Liver (tissue), 9 donors: Measurements from ENCODE around the gene MBNL2. TPM values are rescaled to one million over a fixed set of nuclear protein-coding genes. Genes with fewer than 3 reads are reported as not detected.
A peak's percentile ranks its signal among the peaks of the same experiment; 100 is the strongest.

Source experiments
- DNase-seq: peaks from one replicate; pipeline ENCODE4 v3.0.0-alpha.2; 2017; ENCODE audit warnings: low spot score
- H3K27ac ChIP-seq, 2 donors: one replicate each; pipeline ENCODE4 v1.7.0; 2013; ENCODE audit warnings: inconsistent platforms in 2 of 2, low read length in 2 of 2, control low read depth in 1 of 2, low read depth in 1 of 2, mild to moderate bottlenecking in 1 of 2
- H3K27me3 ChIP-seq, 4 donors: one replicate each; pipeline versions ENCODE4 v1.6.1 to v1.7.0; 2013; ENCODE audit warnings: low read length in 3 of 4, inconsistent platforms in 1 of 4, mild to moderate bottlenecking in 1 of 4, moderate library complexity in 1 of 4; ENCODE audit not compliant: control insufficient read depth in 4 of 4, insufficient read depth in 4 of 4
- H3K36me3 ChIP-seq, 4 donors: one replicate each; pipeline versions ENCODE4 v1.6.1 to v1.7.0; 2013; ENCODE audit warnings: low read length in 3 of 4, mild to moderate bottlenecking in 3 of 4, low read depth in 1 of 4, moderate library complexity in 1 of 4; ENCODE audit not compliant: control insufficient read depth in 4 of 4, insufficient read depth in 3 of 4
- H3K4me1 ChIP-seq, 4 donors: one replicate each; pipeline versions ENCODE4 v1.6.1 to v1.7.0; 2013; ENCODE audit warnings: low read length in 3 of 4, mild to moderate bottlenecking in 3 of 4, moderate library complexity in 1 of 4; ENCODE audit not compliant: control insufficient read depth in 4 of 4, insufficient read depth in 4 of 4
- H3K4me3 ChIP-seq, 3 donors: one replicate each; pipeline versions ENCODE4 v1.6.1 to v1.7.0; 2013; ENCODE audit warnings: low read length in 3 of 3, control low read depth in 1 of 3, low read depth in 1 of 3, mild to moderate bottlenecking in 1 of 3
- H3K9ac ChIP-seq, 2 donors: one replicate each; pipeline ENCODE4 v1.7.0; 2013; ENCODE audit warnings: low read length in 2 of 2, mild to moderate bottlenecking in 2 of 2, moderate library complexity in 2 of 2, control low read depth in 1 of 2, low read depth in 1 of 2
- H3K9me3 ChIP-seq, 4 donors: one replicate each; pipeline versions ENCODE4 v1.6.1 to v1.7.0; 2013; ENCODE audit warnings: low read length in 3 of 4; ENCODE audit not compliant: control insufficient read depth in 4 of 4
- ATF3 ChIP-seq: IDR thresholded peaks from 2 replicates; pipeline ENCODE4 v1.6.1; 2016; ENCODE audit warnings: antibody characterized with exemption
- CTCF ChIP-seq: fragments of 150-350 bp; IDR thresholded peaks from 2 replicates; pipeline ENCODE4 v1.5.1; 2017; ENCODE audit warnings: improper control_type of control experiment, low read depth, low read length; ENCODE audit not compliant: missing input control
- EGR1 ChIP-seq, 2 donors: IDR thresholded peaks; 2 replicates each; pipeline ENCODE4 v1.6.1; 2016 to 2018; ENCODE audit warnings: antibody characterized with exemption in 2 of 2, low read depth in 2 of 2
- FOXA1 ChIP-seq: IDR thresholded peaks from 2 replicates; pipeline ENCODE4 v1.6.1; 2016; ENCODE audit warnings: antibody characterized with exemption
- FOXA2 ChIP-seq: IDR thresholded peaks from 2 replicates; pipeline ENCODE4 v1.6.1; 2016; ENCODE audit warnings: antibody characterized with exemption
- GABPA ChIP-seq, 2 donors: IDR thresholded peaks in 1 of 2; conservative IDR thresholded peaks in 1 of 2; 2 replicates each; pipeline ENCODE4 v1.6.1; 2016; ENCODE audit warnings: antibody characterized with exemption in 2 of 2, mild to moderate bottlenecking in 1 of 2, moderate library complexity in 1 of 2
- HNF4A ChIP-seq, 2 donors: conservative IDR thresholded peaks; 2 replicates each; pipeline ENCODE4 v1.6.1; 2016; ENCODE audit warnings: antibody characterized with exemption in 2 of 2, mild to moderate bottlenecking in 2 of 2
- HNF4G ChIP-seq: IDR thresholded peaks from 2 replicates; pipeline ENCODE4 v1.6.1; 2016; ENCODE audit warnings: antibody characterized with exemption
- JUND ChIP-seq, 2 donors: IDR thresholded peaks; 2 replicates each; pipeline ENCODE4 v1.6.1; 2016; ENCODE audit warnings: antibody characterized with exemption in 2 of 2
- MAX ChIP-seq: IDR thresholded peaks from 2 replicates; pipeline ENCODE4 v1.6.1; 2016; ENCODE audit warnings: antibody characterized with exemption
- NR2F2 ChIP-seq: IDR thresholded peaks from 2 replicates; pipeline ENCODE4 v1.6.1; 2016; ENCODE audit warnings: antibody characterized with exemption
- RAD21 ChIP-seq, 2 donors: IDR thresholded peaks; 2 replicates each; pipeline ENCODE4 v1.6.1; 2016; ENCODE audit warnings: antibody characterized with exemption in 2 of 2, mild to moderate bottlenecking in 2 of 2
- REST ChIP-seq: IDR thresholded peaks from 2 replicates; pipeline ENCODE4 v1.6.1; 2016; ENCODE audit warnings: antibody characterized with exemption, mild to moderate bottlenecking
- RXRA ChIP-seq, 2 donors: IDR thresholded peaks; 2 replicates each; pipeline ENCODE4 v1.6.1; 2017 to 2018; ENCODE audit warnings: antibody characterized with exemption in 2 of 2, mild to moderate bottlenecking in 1 of 2
- SP1 ChIP-seq: IDR thresholded peaks from 2 replicates; pipeline ENCODE4 v1.6.1; 2018; ENCODE audit warnings: antibody characterized with exemption, mild to moderate bottlenecking
- TAF1 ChIP-seq: conservative IDR thresholded peaks from 2 replicates; pipeline ENCODE4 v1.6.1; 2016; ENCODE audit warnings: antibody characterized with exemption, mild to moderate bottlenecking
- WGBS: extraction: QIAGEN DNeasy Blood & Tissue Kit; methylation state at CpG from one replicate; pipeline ENCODE4 v1.1.7; 2013; 5-methylcytosine and 5-hydroxymethylcytosine counted together
- polyA plus RNA-seq, 2 donors: library from polyadenylated mRNA; stranded (reverse) in 1 of 2; unstranded in 1 of 2; fragments of 200-250 nt in 1 of 2; fragments of >200 nt in 1 of 2; fragmentation: Nextera tagmentation in 1 of 2; extraction: Ambion mirVana in 1 of 2; gene quantifications; one replicate each; pipeline versions ENCODE4 v1.2.1 to v1.2.3, GENCODE V29; 2013 to 2015
- total RNA-seq, 2 donors: library from RNA; depleted of rRNA; stranded (reverse); fragments of >200 nt; gene quantifications; one replicate each; pipeline ENCODE4 v1.2.3, GENCODE V29; 2014
- donor health status: healthy.
- donor health status: healthy.
- donor health status: healthy.
- donor health status: healthy.
- donor health status: healthy.

Gene MBNL2
- total and polyA plus RNA-seq, 4 donors = 16.0 to 49.6 (median 36.8) TPM

- TF ChIP-seq CTCF = no peak
- TF ChIP-seq RAD21 (IDR thresholded peaks at IDR 0.05) = no peak
- peak; percentile 57 for TF ChIP-seq NR2F2
- no peak for TF ChIP-seq GABPA (IDR thresholded peaks at IDR 0.05 in 1 of 2, conservative IDR thresholded peaks at IDR 0.05 in 1 of 2)
- no peak for TF ChIP-seq HNF4A (conservative IDR thresholded peaks at IDR 0.05)
- peak in 1 of 2 donors; percentile 30 for TF ChIP-seq RXRA (IDR thresholded peaks at IDR 0.05)
- no peak for TF ChIP-seq TAF1
- no peak for TF ChIP-seq REST
- Histone ChIP-seq H3K27me3 (no peaks in the 10 kb centered on the region), H3K36me3 (peaks cover 7 to 41% (median 29%) of the 10 kb centered on the region in 4 donors), H3K4me1 (peaks cover 2 to 10% (median 5%) of the 10 kb centered on the region in 4 donors), H3K9ac (no peak overlapping the region), H3K4me3 (no peak overlapping the region), H3K9me3 (no peaks in the 10 kb centered on the region), H3K27ac (no peak overlapping the region)
- 47% methylated on average over 4 of the region's 4 CpGs for WGBS
- DNase-seq = no peak
These were observed 115.9 kb downstream of the MBNL2 start for GRCh38 chr13:97337985-97338499.

- 94% methylated on average over 16 of the region's 16 CpGs for WGBS
- Histone ChIP-seq H3K9ac (no peak overlapping the region), H3K4me1 (peaks cover 2 to 14% (median 9%) of the 10 kb centered on the region in 4 donors), H3K27ac (no peak overlapping the region), H3K4me3 (no peak overlapping the region), H3K36me3 (peaks cover 7 to 46% (median 33%) of the 10 kb centered on the region in 4 donors), H3K9me3 (no peaks in the 10 kb centered on the region), H3K27me3 (no peaks in the 10 kb centered on the region)
- no peak for TF ChIP-seq ATF3
- TF ChIP-seq EGR1 (IDR thresholded peaks at IDR 0.05; ENCODE audit: low read depth in 2 of 2) = no peak
- no peak for TF ChIP-seq HNF4A (conservative IDR thresholded peaks at IDR 0.05)
- no peak for TF ChIP-seq FOXA1
- no peak for TF ChIP-seq SP1
- no peak for TF ChIP-seq HNF4G
- no peak for TF ChIP-seq MAX
- no peak for TF ChIP-seq JUND (IDR thresholded peaks at IDR 0.05)
- no peak for TF ChIP-seq FOXA2
- TF ChIP-seq RAD21 (IDR thresholded peaks at IDR 0.05) = no peak
- no peak for TF ChIP-seq GABPA (IDR thresholded peaks at IDR 0.05 in 1 of 2, conservative IDR thresholded peaks at IDR 0.05 in 1 of 2)
- TF ChIP-seq NR2F2 = no peak
- no peak for DNase-seq
These were observed 116.4 kb downstream of the MBNL2 start for GRCh38 chr13:97338571-97338970.
